Fibroblast of pulmonary artery (primary cell): ENCODE measurements around the gene LIM2.
"Not testable (repeated sequence)": the region's sequence is repeated elsewhere in the genome, so short reads cannot be mapped to it uniquely, and the experiment has no call there.

ENCODE experiments used
- DNase-seq: peaks from one replicate; pipeline ENCODE4 v3.0.0-alpha.2; 2010; ENCODE audit warnings: low read depth
- H3K4me3 ChIP-seq: replicated peaks from 2 replicates; pipeline ENCODE4 v1.5.1; 2011; ENCODE audit warnings: low read depth, mild to moderate bottlenecking, control low read depth, low read length, moderate library complexity
- TF ChIP-seq, protein P1 (sequence below): IDR thresholded peaks from 2 replicates; pipeline ENCODE4 v1.5.1; 2011; ENCODE audit warnings: mild to moderate bottlenecking, control low read depth, low read length, inconsistent platforms; ENCODE audit errors: missing control alignments

LIM2 gene

DNA sequence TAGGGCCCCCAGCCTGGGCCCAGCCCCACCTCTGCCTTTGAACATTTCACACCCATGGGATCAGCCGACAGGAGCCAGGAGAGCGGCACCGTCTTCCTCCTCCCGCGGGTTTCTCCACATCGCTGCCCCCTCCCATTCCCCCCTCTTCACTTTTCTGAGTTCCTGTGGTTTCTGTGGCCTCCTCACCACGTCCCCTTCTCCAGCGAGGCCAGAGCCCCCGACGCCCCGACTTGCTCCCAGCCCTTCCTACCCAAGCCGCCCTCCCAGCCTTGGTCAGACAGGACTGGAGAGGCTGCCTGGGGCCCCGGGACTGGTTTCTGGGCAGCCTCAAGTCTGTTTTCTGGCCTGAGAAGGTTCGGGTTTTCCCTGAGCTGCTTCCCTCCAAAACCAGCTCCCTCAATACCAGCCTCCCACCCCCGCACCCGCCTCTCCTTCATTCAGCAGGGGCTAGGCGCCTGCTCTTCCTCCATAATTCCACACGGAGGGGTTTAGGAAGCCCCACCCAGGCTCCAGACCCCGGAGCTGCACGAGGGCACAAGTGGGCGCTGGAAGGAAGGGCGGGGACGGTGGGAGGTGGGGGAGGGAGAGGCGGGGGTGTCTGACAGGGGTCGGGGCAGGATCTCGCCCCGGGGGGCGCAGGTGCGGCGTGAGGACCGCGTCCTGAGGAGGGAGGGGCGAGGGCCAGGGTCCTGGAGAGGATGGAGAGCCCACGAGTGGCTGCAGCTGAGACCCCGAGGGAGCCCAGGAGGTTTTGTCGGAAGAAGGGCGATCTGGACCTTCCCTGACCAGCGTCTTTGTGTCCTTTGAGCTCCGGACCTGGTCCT, 33.7 kb upstream of the LIM2 start:
- no peak overlapping the region for H3K4me3 ChIP-seq
- DNase-seq = no peak

DNA sequence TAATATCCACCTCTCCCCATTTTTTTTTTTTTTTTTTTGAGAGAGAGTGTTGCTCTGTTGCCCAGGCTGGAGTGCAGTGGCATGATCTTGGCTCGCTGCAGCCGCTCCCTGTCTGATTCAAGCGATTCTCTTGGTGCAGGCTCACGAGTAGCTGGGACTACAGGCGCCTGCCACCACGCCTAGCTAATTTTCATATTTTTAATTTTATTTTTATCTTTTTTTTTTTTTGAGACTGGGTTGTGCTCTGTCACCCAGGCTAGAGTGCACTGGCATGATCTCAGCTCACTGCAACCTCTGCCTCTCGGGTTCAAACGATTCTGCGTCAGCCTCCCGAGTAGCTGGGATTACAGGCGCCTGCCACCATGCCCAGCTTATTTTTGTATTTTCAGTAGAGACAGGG, 32.7 kb upstream of the LIM2 start:
- DNase-seq, H3K4me3 ChIP-seq: not testable (repeated sequence)

More for the DNA sequence above, 33.7 kb upstream of the LIM2 start:
- TF ChIP-seq, protein P1, sequence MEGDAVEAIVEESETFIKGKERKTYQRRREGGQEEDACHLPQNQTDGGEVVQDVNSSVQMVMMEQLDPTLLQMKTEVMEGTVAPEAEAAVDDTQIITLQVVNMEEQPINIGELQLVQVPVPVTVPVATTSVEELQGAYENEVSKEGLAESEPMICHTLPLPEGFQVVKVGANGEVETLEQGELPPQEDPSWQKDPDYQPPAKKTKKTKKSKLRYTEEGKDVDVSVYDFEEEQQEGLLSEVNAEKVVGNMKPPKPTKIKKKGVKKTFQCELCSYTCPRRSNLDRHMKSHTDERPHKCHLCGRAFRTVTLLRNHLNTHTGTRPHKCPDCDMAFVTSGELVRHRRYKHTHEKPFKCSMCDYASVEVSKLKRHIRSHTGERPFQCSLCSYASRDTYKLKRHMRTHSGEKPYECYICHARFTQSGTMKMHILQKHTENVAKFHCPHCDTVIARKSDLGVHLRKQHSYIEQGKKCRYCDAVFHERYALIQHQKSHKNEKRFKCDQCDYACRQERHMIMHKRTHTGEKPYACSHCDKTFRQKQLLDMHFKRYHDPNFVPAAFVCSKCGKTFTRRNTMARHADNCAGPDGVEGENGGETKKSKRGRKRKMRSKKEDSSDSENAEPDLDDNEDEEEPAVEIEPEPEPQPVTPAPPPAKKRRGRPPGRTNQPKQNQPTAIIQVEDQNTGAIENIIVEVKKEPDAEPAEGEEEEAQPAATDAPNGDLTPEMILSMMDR = no peak

DNA sequence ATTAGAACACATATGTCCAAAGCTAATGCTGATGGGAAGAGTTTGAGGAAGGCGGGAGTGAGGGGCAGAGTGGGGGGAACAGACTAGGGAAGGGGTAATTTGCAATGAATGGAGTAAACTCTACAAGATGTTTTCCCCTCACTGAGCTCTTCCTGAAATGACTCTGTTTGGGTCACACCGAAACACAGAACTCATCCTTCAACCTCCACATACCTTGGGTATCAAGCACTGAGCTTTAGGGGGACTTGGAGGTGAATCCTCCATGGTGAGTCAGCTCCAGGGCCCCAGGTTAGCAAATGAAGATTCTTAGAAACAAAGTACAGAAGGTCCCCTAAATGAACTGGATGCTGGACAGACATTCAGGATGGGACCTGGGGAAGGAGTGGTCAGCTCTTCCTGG, 30.9 kb upstream of the LIM2 start:
- no peak overlapping the region for H3K4me3 ChIP-seq
- no peak for DNase-seq
- TF ChIP-seq, protein P1 = no peak

DNA sequence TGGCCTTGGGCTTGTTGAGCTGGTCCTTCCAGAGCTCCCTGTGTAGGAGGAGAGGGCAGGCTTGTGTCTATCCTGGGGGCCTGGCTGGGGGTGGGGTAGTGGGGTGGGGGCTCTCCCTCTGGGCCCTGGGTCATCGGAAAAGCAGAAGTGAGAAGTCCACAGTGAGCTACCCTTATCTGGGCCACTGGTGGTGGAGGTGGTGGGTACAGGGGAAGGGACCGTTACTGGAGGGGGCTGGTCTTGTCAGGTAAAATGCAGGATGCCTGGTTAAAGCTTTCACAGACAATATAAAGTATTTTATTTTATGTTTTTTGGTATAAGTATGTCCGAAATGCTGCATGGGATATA, 30.0 kb upstream of the LIM2 start:
- no peak overlapping the region for H3K4me3 ChIP-seq
- TF ChIP-seq, protein P1 = no peak
- no peak for DNase-seq

DNA sequence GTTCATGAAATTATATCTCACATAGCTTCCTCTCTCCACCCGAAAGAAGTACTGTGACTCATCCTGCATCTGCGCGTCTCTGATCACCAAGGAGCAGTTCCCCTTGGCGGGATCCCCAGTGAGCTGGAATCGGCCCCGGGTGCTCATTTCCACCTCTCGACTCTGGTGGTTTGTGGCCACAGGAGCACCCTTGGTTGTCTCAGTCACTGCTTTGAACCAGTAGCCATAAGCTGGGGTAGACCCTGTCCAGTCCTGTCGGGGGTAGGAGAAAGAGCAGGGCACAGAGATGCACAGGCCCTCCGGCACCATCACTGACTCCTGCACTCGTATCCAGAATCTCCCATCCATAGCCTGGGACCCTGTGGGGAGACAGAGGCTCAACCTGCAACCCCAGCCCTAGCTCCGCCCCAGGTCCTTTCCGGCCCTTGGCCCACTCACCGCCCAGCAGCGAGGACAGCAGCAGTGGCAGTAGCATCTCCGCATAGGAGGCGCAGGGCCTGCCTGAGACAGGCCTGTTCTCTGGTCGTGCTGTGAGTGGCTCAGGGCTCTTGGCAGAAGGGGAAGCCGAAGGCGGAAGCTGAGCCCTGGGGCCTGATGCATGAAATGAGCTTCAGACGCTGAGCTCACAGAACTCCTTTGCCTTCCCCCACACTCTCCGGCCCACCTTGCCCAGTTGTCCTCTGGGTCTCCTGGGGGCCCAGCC, 29.5 kb upstream of the LIM2 start, which contains the start of gene SIGLEC10:
TSS of gene SIGLEC10 (minus strand) at position 536 of the 703 bp plus-strand sequence. CDS start at position 475, 61 bp downstream.
- DNase-seq = no peak
- no peak within 1 kb of the TSS for H3K4me3 ChIP-seq
- TF ChIP-seq, protein P1 = no peak

DNA sequence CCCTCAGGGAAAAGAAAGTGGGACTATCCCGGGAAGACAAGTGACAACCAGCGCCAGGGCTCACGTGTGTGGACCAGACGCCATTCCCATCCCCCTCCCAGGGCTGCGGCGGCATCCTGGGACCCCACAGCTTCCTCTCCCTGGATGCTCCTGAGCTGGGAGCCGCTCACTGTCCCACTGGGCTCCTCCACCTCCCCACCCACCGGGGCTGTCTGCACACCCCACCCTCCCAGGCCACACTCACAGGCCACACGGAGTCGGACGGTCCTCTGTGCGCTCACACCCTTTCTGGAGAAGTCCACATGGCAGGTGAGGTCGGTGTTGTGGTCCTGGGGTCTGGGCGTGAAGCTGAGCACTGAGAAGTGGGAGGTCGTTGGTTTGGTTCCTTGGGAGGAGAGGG, 28.6 kb upstream of the LIM2 start:
- DNase-seq, H3K4me3 ChIP-seq: not testable (repeated sequence)

DNA sequence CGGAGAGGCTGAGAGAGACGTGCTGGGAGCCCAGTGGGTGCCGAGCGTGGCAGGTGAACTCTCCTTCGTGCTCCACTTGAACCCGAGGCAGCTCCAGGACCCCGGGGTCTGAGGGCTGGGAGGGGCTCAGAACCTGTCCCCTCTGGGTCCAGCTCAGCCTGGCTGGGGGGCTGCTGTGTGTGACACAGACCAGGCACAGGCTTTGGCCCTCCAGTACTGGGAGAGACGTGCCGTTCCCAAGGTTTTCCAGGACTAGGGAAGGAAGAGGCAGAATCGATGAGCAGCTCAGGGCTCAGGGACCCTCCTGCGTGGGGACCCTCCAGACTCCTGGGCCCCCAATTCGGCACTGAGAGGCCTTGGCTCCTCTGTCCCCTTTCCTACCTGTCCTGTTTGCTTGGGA, 27.4 kb upstream of the LIM2 start:
- TF ChIP-seq, protein P1 = no peak
- no peak overlapping the region for H3K4me3 ChIP-seq
- no peak for DNase-seq
